OCI-LY3 (cell line): ENCODE results near the gene CARD14.

Source experiments
- H2AFZ ChIP-seq: fragments of 200-600, 300-600 bp; shearing (Covaris generic); 2 replicates; pipeline ENCODE4 v1.6.0; 2014; ENCODE audit warnings: antibody characterized with exemption, low read depth, low read length
- H3K27ac ChIP-seq: fragments of 200-600, 300-600 bp; sonication (generic); 2 replicates; pipeline ENCODE4 v1.5.1; 2014; ENCODE audit warnings: mild to moderate bottlenecking, low read length, moderate library complexity, mixed read lengths
- H3K27me3 ChIP-seq: fragments of 200-600, 300-600 bp; sonication (generic); 2 replicates; pipeline ENCODE4 v1.6.1; 2014; ENCODE audit warnings: low read depth, low read length, mixed read lengths
- H3K36me3 ChIP-seq: fragments of 200-600, 300-600 bp; sonication (generic); replicated peaks from 2 replicates; pipeline ENCODE3; 2014; ENCODE audit warnings: low read depth, low read length, mixed read lengths
- H3K4me1 ChIP-seq: fragments of 300-600, 200-600 bp; sonication (generic); 2 replicates; pipeline ENCODE4 v1.6.1; 2014; ENCODE audit warnings: low read length, mixed read lengths
- H3K4me2 ChIP-seq: fragments of 200-600, 300-600 bp; sonication (generic); 2 replicates; pipeline ENCODE4 v1.6.1; 2014; ENCODE audit warnings: low read length, mixed read lengths
- H3K4me3 ChIP-seq: fragments of 300-600, 200-600 bp; sonication (generic); 2 replicates; pipeline ENCODE4 v1.5.1; 2014; ENCODE audit warnings: antibody characterized with exemption, mild to moderate bottlenecking, low read length, moderate library complexity
- H3K79me2 ChIP-seq: fragments of 300-600, 200-600 bp; shearing (Covaris generic); 2 replicates; pipeline ENCODE4 v1.6.1; 2014; ENCODE audit warnings: mild to moderate bottlenecking, low read length, mixed read lengths
- H3K9ac ChIP-seq: fragments of 300-600, 200-600 bp; shearing (Covaris generic); 2 replicates; pipeline ENCODE4 v1.6.0; 2014; ENCODE audit warnings: mild to moderate bottlenecking, low read length, moderate library complexity
- H3K9me3 ChIP-seq: fragments of 200-600, 300-600 bp; shearing (Covaris generic); 2 replicates; pipeline ENCODE4 v1.6.1; 2014; ENCODE audit warnings: low read length, mixed read lengths; ENCODE audit not compliant: insufficient read depth
- H4K20me1 ChIP-seq: fragments of 200-600, 300-600 bp; sonication (generic); 2 replicates; pipeline ENCODE4 v1.6.1; 2016; ENCODE audit warnings: low read length, mixed read lengths; ENCODE audit not compliant: insufficient read depth
- EZH2phosphoT487 ChIP-seq: fragments of 200-600 bp; shearing (Covaris generic); IDR thresholded peaks from 2 replicates; pipeline ENCODE4 v1.6.1; 2018; ENCODE audit warnings: antibody characterized with exemption, mixed run types, low read depth
- TF ChIP-seq, protein P1 (sequence below): fragments of 200-600, 300-600 bp; sonication (generic); IDR thresholded peaks from 2 replicates; pipeline ENCODE4 v1.5.1; 2014; ENCODE audit warnings: antibody characterized with exemption, low read length, low read depth

The CARD14 gene

DNA sequence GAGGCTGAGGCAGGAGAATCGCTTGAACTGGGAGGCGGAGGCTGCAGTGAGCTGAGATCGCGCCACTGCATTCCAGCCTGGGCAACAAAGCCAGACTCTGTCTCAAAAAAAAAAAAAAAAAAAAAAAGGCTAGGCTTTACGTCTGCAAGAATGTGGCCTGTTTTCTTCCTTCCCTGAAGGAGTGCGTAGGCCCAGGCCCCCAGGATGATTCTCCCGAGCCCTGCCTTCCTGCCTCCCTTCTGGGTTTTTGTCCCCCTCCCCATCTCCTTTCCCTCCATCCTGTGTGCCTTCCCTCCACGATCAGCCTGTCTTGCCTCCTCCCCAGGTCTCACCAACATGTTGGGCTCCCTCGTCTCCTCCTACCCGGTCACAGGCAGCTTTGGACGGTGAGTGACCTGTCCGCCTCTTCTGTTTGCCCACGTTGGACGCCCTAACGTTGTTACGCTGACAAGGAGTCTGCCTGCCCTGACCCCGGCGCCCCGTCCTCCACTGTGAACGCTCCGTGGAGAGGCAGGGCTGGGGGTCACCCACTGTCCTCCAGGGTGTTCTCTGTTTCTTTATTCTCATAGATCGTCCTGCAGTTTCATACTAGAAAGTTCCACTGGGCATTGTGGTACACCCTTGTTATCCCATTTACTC is 75.2 kb downstream of the CARD14 start:
- Histone ChIP-seq H3K27ac (no peak overlapping the region), H3K4me3 (no peak overlapping the region), H4K20me1 (no peaks in the 10 kb centered on the region), H3K36me3 (no peaks in the 10 kb centered on the region), H3K9me3 (no peaks in the 10 kb centered on the region), H3K27me3 (no peaks in the 10 kb centered on the region), H3K9ac (no peak overlapping the region), H3K79me2 (no peaks in the 10 kb centered on the region), H3K4me1 (no peaks in the 10 kb centered on the region), H2AFZ (no peak overlapping the region), H3K4me2 (no peak overlapping the region)
- TF ChIP-seq, protein P1, sequence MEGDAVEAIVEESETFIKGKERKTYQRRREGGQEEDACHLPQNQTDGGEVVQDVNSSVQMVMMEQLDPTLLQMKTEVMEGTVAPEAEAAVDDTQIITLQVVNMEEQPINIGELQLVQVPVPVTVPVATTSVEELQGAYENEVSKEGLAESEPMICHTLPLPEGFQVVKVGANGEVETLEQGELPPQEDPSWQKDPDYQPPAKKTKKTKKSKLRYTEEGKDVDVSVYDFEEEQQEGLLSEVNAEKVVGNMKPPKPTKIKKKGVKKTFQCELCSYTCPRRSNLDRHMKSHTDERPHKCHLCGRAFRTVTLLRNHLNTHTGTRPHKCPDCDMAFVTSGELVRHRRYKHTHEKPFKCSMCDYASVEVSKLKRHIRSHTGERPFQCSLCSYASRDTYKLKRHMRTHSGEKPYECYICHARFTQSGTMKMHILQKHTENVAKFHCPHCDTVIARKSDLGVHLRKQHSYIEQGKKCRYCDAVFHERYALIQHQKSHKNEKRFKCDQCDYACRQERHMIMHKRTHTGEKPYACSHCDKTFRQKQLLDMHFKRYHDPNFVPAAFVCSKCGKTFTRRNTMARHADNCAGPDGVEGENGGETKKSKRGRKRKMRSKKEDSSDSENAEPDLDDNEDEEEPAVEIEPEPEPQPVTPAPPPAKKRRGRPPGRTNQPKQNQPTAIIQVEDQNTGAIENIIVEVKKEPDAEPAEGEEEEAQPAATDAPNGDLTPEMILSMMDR: no peak
- no peak for TF ChIP-seq EZH2phosphoT487

DNA sequence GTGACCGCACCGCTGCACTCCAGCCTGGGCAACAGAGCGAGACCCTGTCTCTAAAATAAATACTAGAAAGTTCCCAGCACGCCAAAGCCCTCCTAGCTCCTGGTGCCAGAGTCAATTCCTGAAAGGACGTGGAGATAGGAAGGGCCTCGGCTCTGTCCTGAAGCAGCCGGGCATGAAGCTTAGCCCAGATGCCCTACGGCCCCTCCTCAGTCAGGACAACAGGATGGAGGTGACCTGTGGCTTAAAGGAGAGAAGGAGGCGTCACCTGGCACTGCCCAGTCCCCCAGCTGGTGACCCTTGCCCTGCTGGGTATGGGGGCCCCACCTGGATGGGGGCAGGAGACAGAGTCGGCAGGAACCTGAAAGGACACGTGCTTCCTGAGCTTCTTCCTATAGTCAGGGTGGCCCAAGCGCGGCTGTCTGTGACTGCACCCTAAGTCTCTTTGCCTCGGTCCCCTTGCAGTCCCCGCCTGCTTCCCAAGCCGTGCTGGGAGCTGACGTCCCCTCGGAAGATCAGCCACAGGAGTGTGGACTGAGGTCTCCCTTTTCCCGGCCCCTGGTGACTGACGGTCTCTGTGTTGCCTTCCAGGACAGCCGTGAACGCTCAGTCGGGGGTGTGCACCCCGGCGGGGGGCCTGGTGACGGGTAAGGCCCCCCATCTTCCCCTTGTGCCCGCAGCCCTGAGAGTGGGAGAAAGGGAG is 75.9 kb downstream of the CARD14 start:
- Histone ChIP-seq H3K4me2 (no peak overlapping the region), H3K36me3 (no peaks in the 10 kb centered on the region), H3K27me3 (no peaks in the 10 kb centered on the region), H2AFZ (no peak overlapping the region), H3K79me2 (no peaks in the 10 kb centered on the region), H3K4me1 (no peaks in the 10 kb centered on the region), H3K4me3 (no peak overlapping the region), H3K27ac (no peak overlapping the region), H3K9ac (no peak overlapping the region), H4K20me1 (no peaks in the 10 kb centered on the region), H3K9me3 (no peaks in the 10 kb centered on the region)
- TF ChIP-seq, protein P1: no peak
- no peak for TF ChIP-seq EZH2phosphoT487

DNA sequence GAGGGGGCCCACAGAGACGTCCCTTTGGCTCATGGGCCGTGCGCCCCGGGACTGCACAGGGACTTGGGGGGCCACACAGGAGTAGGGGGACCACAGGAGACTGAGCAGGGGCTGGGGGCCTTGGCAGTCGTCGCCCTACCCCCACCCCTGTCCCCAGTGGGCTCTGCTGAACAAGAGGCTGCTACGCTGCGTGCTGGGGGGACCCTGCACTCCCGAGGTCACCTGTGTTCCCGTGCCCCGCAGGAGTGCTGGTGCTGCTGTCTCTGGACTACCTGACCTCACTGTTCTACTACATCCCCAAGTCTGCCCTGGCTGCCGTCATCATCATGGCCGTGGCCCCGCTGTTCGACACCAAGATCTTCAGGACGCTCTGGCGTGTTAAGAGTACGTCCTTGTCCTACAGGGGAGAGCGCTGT is 76.4 kb downstream of the CARD14 start:
- Histone ChIP-seq H2AFZ (no peak overlapping the region), H3K4me2 (no peak overlapping the region), H3K36me3 (no peaks in the 10 kb centered on the region), H3K4me1 (no peaks in the 10 kb centered on the region), H4K20me1 (no peaks in the 10 kb centered on the region), H3K79me2 (no peaks in the 10 kb centered on the region), H3K4me3 (no peak overlapping the region), H3K27me3 (no peaks in the 10 kb centered on the region), H3K27ac (no peak overlapping the region), H3K9ac (no peak overlapping the region), H3K9me3 (no peaks in the 10 kb centered on the region)
- no peak for TF ChIP-seq EZH2phosphoT487
- TF ChIP-seq, protein P1: no peak

- Histone ChIP-seq H3K4me3 (no peak overlapping the region), H3K4me1 (no peaks in the 10 kb centered on the region), H3K4me2 (no peak overlapping the region), H3K9ac (no peak overlapping the region), H2AFZ (no peak overlapping the region), H3K9me3 (no peaks in the 10 kb centered on the region), H3K27ac (no peak overlapping the region), H3K27me3 (no peaks in the 10 kb centered on the region), H3K79me2 (no peaks in the 10 kb centered on the region), H3K36me3 (no peaks in the 10 kb centered on the region), H4K20me1 (no peaks in the 10 kb centered on the region)
- TF ChIP-seq, protein P1: no peak
These were observed 76.9 kb downstream of the CARD14 start for GRCh38 chr17:80246726-80247125.
